ENCODE results near the gene AIPL1. TPM values are rescaled to one million over a fixed set of nuclear protein-coding genes. Genes with fewer than 3 reads are reported as not detected.

AIPL1 gene
- total RNA-seq, 1 donor from 2014 or later: not detected

GRCh38 chr17:6478486-6478885, 43.6 kb upstream of the AIPL1 start:
- H3K9me3 Mint-ChIP-seq (ENCODE audit: low read depth): no peaks in the 10 kb centered on the region
- peaks cover 6% of the 10 kb centered on the region for H3K27me3 Mint-ChIP-seq (ENCODE audit: low read depth)
- no peaks in the 10 kb centered on the region for H3K4me1 Mint-ChIP-seq (ENCODE audit: low read depth)
- no peak for DNase-seq (ENCODE audit: low spot score)
- H3K27ac Mint-ChIP-seq (ENCODE audit: unreplicated experiment): no peak overlapping the region
- H3K36me3 Mint-ChIP-seq (ENCODE audit: low read depth): peaks cover 5% of the 10 kb centered on the region
- H3K4me3 Mint-ChIP-seq (ENCODE audit: unreplicated experiment): no peak overlapping the region
- no peak for TF ChIP-seq CTCF (IDR thresholded peaks at IDR 0.05)

GRCh38 chr17:6477831-6478383, 43.0 kb upstream of the AIPL1 start:
- Mint-ChIP-seq H3K4me1 (ENCODE audit: low read depth) (peaks cover 5% of the 10 kb centered on the region), H3K27ac (ENCODE audit: unreplicated experiment) (no peak overlapping the region), H3K9me3 (ENCODE audit: low read depth) (no peaks in the 10 kb centered on the region), H3K4me3 (ENCODE audit: unreplicated experiment) (no peak overlapping the region), H3K27me3 (ENCODE audit: low read depth) (peaks cover 6% of the 10 kb centered on the region), H3K36me3 (ENCODE audit: low read depth) (peaks cover 5% of the 10 kb centered on the region)
- no peak for TF ChIP-seq CTCF (IDR thresholded peaks at IDR 0.05)
- DNase-seq (ENCODE audit: low spot score): no peak

GRCh38 chr17:6476810-6477179, 41.9 kb upstream of the AIPL1 start:
- H3K4me3 Mint-ChIP-seq (ENCODE audit: unreplicated experiment): no peak overlapping the region
- TF ChIP-seq CTCF (IDR thresholded peaks at IDR 0.05): no peak
- no peak for DNase-seq (ENCODE audit: low spot score)
- H3K4me1 Mint-ChIP-seq (ENCODE audit: low read depth): peaks cover 9% of the 10 kb centered on the region
- peaks cover 3% of the 10 kb centered on the region for H3K36me3 Mint-ChIP-seq (ENCODE audit: low read depth)
- peaks cover 3% of the 10 kb centered on the region for H3K27me3 Mint-ChIP-seq (ENCODE audit: low read depth)
- no peak overlapping the region for H3K27ac Mint-ChIP-seq (ENCODE audit: unreplicated experiment)
- no peaks in the 10 kb centered on the region for H3K9me3 Mint-ChIP-seq (ENCODE audit: low read depth)

GRCh38 chr17:6476076-6476809, 41.3 kb upstream of the AIPL1 start:
- no peak overlapping the region for H3K27ac Mint-ChIP-seq (ENCODE audit: unreplicated experiment)
- no peak for TF ChIP-seq CTCF (IDR thresholded peaks at IDR 0.05)

GRCh38 chr17:6475411-6475810, 40.5 kb upstream of the AIPL1 start:
- Mint-ChIP-seq H3K9me3 (ENCODE audit: low read depth) (no peaks in the 10 kb centered on the region), H3K36me3 (ENCODE audit: low read depth) (no peaks in the 10 kb centered on the region), H3K27ac (ENCODE audit: unreplicated experiment) (no peak overlapping the region), H3K4me3 (ENCODE audit: unreplicated experiment) (no peak overlapping the region), H3K27me3 (ENCODE audit: low read depth) (no peaks in the 10 kb centered on the region), H3K4me1 (ENCODE audit: low read depth) (peaks cover 13% of the 10 kb centered on the region)
- no peak for TF ChIP-seq CTCF (IDR thresholded peaks at IDR 0.05)
- DNase-seq (ENCODE audit: low spot score): no peak

More at GRCh38 chr17:6476076-6476809, 41.3 kb upstream of the AIPL1 start:
- DNase-seq (ENCODE audit: low spot score): no peak
- Mint-ChIP-seq H3K9me3 (ENCODE audit: low read depth) (no peaks in the 10 kb centered on the region), H3K27me3 (ENCODE audit: low read depth) (no peaks in the 10 kb centered on the region), H3K36me3 (ENCODE audit: low read depth) (no peaks in the 10 kb centered on the region), H3K4me3 (ENCODE audit: unreplicated experiment) (no peak overlapping the region), H3K4me1 (ENCODE audit: low read depth) (peaks cover 13% of the 10 kb centered on the region)
